Skeletal muscle cell (primary cell): ENCODE results near the gene PCDH9.

ENCODE experiments used
- DNase-seq: peaks from one replicate; pipeline ENCODE4 v3.0.0-alpha.2; 2010; ENCODE audit warnings: low read depth
- H3K4me3 ChIP-seq: 2 replicates; pipeline ENCODE4 v1.5.1; 2011; ENCODE audit warnings: low read depth, mild to moderate bottlenecking, control low read depth, low read length, moderate library complexity

PCDH9 gene

DNA sequence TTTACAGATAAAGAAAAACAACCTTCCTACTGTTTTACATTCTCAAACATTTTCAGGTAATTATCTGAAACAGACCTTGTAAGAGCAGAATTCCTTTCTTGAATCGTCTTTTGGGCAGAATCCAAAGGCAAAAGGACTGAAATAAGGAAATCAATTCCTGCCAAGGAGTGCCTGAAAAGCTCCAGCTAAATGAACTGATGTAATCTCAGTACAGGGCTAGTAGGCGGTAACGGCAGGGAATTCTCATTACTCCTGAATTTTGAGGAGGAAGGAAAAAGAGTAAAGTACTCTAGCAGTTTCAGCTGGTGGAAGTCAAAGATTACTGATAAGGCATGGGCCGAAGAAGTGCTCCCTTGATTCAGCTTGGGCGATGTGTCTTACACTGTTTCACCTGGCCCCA, 168.4 kb downstream of the PCDH9 start:
- peak; percentile 37 for DNase-seq
- no peak overlapping the region for H3K4me3 ChIP-seq

DNA sequence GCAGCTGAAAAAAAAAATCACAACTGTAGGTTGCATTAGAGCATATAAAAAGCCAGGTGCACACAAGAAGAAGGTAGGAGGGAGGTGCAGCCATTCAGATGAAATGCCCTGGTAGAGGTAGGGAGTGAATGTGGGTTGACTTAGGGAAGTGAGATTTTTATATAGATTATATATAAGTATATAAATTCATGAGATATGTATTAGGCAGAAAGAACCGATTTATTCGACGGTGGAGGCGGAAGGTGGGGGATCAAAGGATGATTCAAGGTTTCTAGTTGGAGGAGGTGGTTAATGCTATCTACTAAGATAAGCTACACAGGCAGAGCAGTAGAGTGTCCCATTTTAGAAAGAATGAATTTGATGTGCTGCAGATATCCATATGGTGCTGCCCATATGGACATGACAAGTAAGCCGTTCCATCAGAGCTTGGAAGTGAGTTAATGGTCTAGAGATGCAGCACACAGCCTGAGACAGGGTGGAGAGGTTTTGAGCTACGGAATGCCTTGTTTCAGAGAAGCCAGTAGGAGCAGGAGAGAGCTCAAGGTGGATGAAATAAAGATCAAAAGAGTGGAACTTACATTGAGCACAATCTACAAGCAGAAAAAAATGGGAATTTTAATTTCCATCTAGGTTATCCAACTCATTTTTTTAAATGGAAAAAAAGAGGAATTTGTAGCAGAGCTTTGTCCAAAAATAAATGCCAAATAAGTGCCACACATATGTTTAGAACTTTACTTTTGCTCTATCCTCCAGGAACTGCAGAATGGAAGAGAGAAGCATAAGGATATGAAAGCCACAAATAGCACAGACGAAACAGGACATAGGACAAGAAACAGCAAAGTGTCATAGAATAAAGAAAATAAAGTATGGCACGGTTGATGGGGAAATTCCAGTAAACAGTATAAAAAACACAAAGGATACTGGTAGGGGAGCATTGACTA, 177.3 kb downstream of the PCDH9 start:
- DNase-seq = no peak
- H3K4me3 ChIP-seq = no peak overlapping the region

DNA sequence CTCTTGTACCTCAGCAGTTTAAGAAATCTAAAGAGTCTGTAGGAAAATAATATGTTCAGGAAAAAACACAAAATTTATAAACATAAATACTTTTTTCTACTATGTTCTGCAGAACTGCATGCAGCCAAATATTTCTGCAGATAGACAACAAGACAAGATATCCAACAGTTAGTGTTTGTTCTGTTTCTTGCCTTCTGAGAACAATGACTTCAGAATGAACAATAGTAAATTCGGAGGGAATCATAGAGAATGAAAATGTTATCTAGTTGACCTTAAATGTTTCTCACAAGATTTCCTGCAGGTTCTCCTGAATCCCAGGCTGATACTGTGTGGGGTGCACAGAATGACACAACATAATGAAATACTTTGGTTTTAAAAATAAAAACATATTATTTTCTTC, 180.4 kb downstream of the PCDH9 start:
- DNase-seq = no peak

DNA sequence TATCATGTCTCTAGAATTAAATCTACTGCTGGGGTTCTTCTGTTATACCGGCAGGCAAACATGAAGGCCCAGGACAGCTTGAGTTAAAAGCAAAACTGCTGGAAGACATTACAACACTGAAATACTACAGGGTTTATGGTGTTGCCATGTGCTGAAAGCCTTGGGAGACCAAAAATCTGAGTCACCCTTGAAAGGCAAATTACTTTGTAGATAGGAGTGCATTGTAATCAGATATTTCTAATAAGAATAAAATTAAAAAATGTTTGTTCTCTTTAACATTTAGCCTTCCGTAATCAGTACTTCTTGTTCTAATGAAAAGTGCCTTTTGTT, 181.3 kb downstream of the PCDH9 start:
- no peak overlapping the region for H3K4me3 ChIP-seq
- peak; percentile 73 for DNase-seq

More for the DNA sequence above, 180.4 kb downstream of the PCDH9 start:
- H3K4me3 ChIP-seq = no peak overlapping the region

DNA sequence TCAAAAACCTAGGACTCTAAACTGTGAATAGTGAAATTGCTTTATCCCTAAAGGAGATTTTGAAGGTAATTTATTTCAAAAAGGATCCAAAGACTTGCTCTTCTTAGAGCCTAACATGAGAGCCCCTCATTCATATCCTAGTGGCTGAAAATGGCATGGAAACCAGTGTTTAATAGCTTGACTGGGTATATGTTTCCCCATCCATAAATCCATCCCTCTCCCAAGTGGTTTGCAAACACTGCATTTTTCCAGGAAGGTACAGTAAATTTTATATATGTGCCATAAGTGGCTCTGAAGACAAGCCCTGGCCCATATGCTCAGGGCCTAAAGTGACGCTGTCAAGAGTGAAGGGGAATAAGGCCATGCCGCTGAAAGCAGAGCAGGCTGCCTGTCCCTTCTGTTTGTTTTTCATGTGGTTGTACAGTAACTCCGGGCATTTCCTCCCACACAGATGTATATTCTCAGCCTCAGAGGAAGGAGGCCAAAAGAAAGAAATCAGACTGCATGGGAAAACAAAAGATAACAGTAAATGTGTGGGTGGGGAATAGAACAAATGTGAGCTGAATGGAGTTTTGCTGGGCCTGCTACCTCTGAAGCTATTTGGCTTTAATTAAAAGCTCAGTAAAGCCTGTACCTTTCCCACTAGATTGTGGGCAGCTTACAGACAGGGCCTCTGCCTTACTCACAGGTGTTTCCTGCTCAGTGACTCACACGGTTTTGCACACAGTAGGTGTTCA, 181.9 kb downstream of the PCDH9 start:
- no peak overlapping the region for H3K4me3 ChIP-seq
- DNase-seq = peak; percentile 70

DNA sequence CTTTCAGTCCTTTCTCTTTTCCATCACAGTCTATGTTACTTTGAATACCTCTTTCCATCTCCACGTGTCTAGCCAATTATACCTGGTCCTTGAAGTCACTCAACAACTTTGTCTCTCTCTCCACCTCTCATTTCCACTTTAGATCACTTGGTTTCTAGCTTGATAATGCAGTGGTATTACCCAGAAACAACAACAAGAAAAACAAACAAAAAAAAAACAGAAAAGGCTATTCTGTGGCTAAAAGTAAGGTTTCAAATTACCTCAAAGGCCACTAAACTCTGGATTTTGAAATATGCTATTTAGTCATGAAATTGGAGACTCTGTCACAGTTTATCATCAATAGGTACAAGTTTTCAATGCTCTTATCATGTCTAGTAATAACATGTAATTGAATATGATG, 184.8 kb downstream of the PCDH9 start:
- no peak overlapping the region for H3K4me3 ChIP-seq
- DNase-seq = no peak

DNA sequence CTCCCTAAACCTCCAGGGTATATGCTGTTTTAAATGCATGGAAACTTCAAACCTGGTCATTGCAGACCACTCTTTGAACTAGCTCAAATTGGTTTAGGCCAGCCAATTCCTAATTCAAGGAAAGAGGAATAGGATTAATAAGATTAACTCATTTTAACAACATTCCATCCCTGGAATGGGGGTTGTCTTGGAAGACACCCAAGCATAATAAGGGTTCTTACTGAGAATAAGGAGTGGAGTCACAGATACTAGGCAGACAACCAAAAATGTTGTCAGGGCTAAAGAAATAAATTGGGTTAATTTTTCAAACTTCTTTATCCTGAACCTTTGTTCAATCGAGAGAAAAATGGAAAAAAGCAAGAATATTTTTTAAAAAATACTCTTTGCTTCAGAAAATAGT, 186.2 kb downstream of the PCDH9 start:
- no peak overlapping the region for H3K4me3 ChIP-seq
- peak; percentile 49 for DNase-seq

DNA sequence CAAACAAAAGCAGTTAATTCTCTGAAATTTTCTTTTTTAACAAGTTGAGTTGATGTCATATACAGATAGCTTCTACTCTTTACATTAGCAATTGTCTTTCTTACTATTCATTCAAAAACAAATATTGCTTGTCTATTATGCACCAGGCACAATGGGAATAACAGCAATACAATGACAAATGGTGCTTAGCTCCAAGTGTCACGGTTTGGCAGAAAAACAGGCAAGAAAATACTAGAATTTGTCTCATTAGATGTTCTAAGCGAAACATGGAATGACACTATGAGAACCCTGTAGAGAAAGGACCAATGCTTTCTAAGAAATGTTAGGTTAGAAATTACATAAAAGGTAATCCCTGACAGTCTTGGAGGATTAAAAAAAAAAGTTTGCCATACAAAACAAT, 187.6 kb downstream of the PCDH9 start:
- no peak overlapping the region for H3K4me3 ChIP-seq
- no peak for DNase-seq

DNA sequence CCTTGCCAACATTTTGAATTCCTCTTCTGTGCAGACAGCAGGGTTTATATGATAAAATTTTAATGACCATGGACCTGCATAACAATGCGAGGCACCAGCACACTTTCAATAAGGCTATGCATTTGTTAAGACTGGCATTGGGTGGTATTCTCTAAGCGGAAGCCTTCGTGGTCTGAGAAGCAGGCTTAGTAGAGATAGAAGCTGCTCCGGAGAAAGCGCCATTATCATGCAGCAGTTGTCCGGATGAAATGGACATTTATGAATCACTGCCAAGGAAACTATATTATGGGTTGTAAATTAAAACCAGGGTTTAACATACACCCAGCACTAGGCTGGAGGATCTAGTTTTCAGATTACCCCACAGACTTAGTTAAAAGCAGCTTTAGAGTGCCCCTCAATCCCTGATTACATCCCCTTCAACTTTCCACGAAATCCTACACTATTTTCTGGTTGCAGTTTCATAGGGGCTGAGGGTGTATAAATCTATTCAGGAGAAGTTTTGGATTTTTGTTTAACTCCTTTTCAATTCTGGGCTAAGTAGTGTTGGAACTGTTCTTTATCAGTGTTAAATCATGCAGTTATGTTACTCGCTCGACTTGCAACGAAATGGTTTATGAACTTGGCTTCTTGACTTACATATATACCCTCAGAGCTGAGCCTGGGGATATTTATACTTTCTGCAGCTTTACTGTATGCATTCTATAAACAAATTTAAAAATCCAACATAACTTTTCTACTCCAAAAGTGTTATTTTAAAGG, 193.3 kb downstream of the PCDH9 start:
- DNase-seq = no peak
- no peak overlapping the region for H3K4me3 ChIP-seq

DNA sequence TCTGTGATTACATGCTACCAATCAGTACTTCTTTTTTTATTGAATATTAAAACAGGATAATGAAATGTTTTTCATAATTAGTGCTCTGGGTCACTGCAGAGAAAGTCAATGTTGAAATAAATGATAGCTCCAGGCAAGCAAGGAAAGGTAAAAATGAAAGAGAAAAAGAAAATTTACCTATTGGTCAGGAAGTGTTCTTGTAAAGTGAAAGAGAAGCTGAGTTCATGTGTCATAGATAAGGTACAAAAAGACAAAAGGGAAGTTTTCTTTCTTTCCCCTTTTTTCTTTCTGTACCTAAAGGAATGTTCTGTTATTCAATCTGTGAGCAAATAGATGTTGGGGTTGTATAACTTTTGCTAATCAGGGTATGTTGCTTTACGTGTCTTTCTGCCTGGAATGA, 197.0 kb downstream of the PCDH9 start:
- DNase-seq = no peak
- no peak overlapping the region for H3K4me3 ChIP-seq

DNA sequence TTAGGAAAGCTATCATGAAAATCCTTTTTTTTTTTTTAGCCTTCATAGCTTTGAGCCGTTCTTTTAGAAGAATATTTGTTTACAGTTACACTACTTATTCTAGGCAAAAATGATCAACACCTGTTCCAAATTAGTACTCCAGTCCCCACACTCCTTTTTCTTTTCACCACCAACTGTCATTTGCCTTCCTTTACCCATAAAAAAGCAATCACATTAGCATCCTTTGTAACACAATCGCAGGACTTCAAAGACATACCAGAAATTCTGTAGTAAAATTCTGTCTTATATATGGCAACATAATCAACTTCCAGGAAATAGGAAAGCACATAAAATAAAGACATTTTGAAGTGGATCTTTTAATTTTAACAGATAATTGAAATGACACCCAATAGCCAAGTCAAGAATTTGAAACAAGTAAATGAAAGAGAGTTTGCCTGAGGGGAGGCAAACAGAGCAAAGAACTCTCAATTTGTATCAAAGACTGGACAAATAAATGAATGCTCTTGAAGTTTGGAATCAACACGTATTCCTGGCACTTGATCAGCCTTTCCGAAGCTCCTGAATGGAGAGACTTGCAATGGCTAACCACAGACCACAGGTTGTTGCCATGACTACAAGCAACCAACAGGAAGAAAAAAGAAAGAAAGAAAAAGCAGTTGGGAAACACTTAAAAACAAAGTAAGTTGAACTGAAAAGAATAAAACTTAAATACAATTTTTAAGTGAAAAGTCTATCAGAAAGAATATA, 206.8 kb downstream of the PCDH9 start:
- DNase-seq = peak; percentile 81
- no peak overlapping the region for H3K4me3 ChIP-seq

DNA sequence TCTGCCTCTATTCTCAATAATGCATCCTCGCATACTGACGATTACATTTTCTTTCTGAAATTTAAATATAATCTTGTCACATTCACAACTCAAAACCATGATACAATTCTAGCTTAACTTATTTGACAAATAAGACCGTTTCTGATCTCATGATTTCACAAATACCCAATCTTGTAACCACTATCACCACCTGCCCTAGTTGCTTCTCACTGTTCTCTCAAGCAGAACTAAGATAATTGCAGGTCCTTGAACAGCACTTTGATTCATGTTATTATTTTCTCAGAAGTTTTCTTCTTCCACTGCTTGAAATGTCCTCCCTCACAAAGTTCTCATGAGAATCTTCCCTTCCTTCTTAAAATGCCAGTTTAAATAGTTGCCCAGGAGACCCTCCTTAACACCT, 211.4 kb downstream of the PCDH9 start:
- no peak for DNase-seq
- H3K4me3 ChIP-seq = no peak overlapping the region

DNA sequence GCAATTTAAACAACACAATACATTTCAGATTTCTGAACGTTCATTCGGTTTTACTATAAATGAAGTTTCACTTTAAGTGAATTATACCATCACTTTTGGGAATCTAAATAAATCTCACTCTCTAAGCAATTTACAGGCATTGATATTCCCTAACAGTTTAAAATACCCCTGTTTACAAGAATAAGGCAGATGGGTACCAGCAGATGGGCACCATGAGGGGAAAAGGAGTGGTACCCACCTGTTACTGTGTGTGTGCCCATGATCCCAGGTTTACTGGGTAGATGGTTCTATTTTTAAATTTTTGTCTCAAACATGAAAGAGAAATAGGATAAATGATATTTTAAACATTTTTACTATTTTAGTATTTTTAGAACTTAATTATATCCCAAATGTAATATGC, 212.9 kb downstream of the PCDH9 start:
- DNase-seq = no peak
- H3K4me3 ChIP-seq = no peak overlapping the region

DNA sequence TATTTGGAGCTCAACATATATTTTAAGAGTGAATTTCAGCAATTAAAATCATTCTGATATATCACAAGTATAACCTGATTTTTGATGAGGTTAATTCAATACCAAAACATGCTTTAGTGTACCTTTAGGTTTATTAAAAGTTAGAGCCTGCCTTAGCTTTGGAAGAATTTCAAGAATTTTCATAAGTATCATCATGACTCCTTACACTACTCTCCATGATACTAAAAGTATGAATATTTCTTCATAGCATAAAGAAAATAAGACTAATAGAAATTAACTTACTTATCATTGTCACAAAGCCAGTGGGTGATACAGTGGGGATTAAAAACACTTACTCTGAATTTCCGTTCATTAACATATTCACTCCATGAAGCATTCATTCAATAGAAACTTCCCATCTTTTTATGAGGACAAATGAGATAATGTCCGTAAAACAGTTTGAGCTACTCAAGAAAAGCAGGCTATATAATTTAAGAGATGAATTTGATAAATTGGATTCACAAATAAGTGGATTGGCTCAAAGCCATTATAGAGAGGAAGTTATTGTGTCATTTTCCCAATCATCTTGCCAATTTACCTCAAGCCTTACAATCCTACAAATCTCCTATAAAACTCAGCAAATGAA, 214.0 kb downstream of the PCDH9 start:
- no peak for DNase-seq
- no peak overlapping the region for H3K4me3 ChIP-seq

DNA sequence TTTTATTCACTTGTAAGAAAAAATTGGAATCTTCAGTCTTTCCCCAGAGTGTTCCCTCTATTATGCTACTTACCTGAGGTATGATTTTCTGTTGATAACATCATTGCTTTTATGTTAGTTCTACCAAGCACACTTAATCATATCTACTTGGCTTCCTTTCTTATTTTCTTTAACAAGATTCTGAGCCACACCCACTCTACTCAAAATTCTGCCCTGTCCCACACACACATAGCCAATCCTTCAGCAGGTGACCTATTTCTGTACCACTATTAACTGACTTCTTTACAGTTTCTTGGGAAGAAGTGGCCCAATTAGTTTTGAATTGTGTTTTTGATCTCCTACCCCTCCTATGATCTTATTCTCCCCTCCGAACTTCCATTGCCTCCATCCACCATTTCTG, 215.7 kb downstream of the PCDH9 start:
- no peak overlapping the region for H3K4me3 ChIP-seq
- DNase-seq = no peak

DNA sequence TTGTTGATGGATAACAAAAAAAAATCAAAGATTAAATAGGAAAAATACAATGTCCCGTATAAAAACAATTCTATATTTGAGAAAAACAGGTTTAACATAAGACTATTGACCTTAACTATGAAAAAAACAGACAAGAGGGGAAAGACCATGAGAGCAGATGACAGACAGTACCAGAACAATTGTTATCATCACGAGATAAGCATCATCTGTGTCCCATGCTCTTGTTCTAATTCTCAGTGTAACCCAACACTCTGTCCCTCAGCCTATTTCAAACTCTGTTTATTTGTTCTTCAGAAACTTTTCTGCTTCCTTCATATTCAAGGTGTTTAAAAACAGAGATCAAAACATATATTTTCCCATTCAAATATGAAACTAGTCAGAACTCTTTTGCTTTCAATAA, 216.4 kb downstream of the PCDH9 start:
- no peak overlapping the region for H3K4me3 ChIP-seq
- DNase-seq = no peak

DNA sequence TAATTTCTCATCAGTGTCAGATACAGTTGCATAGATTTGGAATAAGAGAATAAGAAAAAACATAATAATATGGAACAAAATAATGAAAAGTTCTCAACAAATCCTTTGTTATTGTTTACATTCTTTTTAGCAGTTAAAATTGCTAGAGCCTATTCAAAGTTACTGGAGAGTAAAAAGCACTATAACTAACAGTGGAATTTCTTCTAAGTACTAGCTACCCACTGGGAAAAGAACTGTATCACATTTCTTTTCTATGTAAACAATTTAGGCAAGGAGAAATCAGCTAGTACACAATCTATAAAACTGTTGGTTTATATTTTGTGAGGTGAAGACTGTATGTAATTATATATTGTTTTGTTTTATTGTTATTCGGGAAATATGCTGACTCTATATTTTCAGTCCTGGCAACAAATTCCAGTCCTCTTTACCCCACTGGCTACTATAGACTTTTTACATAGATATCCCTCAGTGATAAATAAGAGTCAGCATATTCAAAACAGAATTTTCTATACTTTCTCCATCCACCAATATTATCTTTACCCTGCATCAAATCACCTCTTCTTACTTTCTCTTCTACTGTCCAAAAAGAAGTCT, 222.0 kb downstream of the PCDH9 start:
- no peak overlapping the region for H3K4me3 ChIP-seq
- no peak for DNase-seq

DNA sequence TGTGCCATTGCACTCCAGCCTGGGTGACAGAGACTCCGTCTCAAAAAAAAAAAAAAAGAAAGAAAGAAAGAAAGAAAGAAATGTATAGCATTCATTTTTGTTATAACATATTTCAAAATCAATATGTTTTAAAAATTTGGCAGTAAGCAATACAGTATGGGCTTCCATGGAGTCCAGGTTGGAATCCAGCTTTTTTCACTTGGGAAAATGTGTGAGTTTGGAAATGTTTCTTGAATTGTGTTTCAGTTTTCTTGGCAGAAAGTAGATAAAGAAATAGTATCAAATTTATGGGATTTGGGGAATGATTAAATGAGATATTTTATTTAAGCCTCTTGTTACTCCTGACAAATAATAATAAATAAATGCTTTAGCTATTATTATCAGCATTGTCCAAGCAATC, 225.6 kb downstream of the PCDH9 start:
- no peak overlapping the region for H3K4me3 ChIP-seq
- DNase-seq = no peak

DNA sequence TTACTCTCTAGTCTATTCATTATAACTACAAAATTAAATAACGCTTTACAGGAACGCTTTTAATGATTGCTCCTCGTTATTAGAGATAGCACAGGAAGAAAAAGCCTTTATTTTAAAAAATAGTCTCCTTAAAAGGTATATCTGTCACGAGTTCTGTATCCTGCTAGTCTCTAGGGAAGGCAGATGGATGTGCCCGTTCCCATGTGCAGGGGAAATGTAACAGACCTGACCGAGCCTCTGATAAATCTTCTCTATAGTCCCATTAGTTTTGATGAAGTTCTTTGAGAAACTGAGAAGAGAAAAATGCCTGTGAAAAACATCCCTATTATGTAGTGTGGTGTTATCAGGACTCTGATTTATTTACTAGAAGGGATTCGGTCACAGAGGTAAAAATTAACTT, 226.4 kb downstream of the PCDH9 start:
- no peak for DNase-seq
- H3K4me3 ChIP-seq = no peak overlapping the region
